Measurements from ENCODE around the gene DTX2. TPM values are rescaled to one million over a fixed set of nuclear protein-coding genes. Genes with fewer than 3 reads are reported as not detected.
"Not testable (repeated sequence)": the region's sequence is repeated elsewhere in the genome, so short reads cannot be mapped to it uniquely, and the experiment has no call there.

Gene DTX2
- total RNA-seq, 4 donors from 2014 or later, result 18.1 to 35.2 (median 25.3) TPM

DNA sequence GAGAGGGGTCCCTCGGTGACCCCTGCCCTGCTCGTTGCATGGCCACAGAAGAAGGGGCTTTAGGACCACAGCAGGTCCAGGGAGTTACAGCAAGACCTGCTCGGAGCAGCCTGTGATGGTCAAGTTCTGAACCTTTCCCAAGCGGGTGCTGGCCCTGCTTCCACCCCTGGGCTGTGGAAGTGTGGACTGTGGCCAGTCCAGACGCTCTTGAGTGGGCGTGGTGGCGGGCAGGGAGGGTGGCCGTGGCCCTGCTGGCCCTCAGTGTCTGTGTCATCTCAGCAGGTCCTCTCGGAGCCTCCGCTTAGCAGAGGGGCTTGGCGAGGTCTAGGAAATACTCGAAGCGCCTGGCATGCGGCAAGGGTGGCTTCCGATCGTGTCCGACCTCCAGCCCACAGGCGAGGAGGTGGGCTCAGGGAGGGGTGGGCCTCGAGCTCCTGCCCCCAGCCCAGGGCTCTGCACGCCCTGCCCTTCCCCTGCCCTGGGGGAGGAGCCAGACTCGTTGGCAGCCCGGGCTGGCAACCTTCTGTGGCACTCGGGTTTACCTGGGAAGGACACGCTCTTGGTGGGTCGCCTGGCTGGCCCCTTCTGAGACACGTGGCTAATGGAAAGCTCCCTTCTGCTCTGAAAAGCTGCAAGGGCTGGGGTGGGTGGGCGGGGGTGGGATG lies 36.5 kb downstream of the DTX2 start:
- H3K27ac ChIP-seq (replicated peaks in 1 of 4); H3K27me3 ChIP-seq; H3K9me3 ChIP-seq; H3K4me1 ChIP-seq; H3K4me3 ChIP-seq; intact Hi-C loops (cut with DNase I); DNase-seq (ENCODE audit: extremely low spot score): not testable (repeated sequence)
- no CpG with 5 or more reads among the region's 27 CpGs for WGBS
- peaks cover 7 to 38% (median 15%) of the 10 kb centered on the region in 4 donors for H3K36me3 ChIP-seq

DNA sequence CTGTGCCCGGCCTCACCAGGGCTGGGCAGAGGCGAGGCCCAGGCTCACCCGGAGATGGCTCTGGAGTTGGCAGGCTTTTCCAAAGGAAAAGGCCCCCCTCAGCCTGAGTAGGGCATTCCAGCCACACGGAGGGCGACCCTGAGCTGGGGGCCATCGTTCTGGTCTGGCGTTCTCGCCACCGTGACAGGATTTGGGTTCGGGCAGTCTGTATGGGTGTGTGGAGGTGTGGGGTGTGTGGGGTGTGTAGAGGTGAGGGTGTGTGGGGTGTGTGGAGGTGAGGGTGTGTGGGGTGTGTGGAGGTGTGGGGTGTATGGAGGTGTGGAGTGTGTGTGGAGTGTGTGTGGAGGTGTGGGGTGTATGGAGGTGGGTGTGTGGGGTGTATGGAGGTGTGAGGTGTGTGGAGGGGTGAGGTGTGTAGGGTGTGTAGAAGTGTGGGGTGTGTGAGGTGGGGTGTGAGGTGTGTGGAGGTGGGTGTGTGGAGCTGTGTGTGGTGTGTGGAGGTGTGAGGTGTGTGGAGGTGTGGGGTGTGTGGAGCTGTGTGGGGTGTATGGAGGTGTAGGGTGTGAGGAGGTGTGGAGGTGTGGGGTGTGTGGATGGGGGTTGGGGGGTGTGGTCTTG lies 37.2 kb downstream of the DTX2 start:
- WGBS, result 100% methylated on average over 5 of the region's 10 CpGs
- H3K27ac ChIP-seq (replicated peaks in 1 of 4); intact Hi-C loops (cut with DNase I): not testable (repeated sequence)

DNA sequence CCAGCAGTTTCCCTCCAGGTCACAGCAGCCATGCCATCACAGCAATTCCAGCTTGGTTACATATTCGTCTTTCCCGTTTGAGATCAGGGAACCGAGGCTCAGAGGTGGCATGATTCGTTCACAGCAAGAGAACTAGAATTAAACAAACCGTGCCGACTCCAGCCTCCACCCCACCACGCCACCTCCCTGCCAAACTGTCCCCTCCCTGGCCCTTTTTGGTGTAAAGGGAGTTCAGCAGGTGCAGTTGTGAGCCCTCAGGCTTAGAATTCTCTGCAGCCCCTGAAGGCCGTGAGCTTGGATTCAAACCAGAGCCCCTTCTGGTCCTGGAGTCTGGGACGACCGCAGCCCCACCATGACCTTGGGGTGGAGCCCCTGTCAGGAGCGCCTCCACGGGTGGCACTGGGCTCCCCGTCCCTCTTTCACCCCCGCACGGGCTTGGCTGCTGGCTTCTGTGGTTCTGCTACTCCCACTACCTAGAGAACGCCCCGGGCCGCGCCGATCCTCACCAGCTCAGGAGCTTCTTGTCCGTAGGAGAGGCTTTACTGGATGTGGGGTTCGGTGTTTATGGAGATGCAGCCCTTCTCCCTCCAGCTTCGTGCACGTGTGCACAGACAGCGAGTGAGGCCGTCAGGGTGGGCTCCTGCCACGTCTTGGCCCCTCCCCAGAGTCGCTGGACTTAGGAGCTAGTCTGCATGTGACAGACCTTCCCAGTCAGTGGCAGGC lies 37.9 kb downstream of the DTX2 start:
- H3K4me1 ChIP-seq; intact Hi-C loops (cut with DNase I); H3K4me3 ChIP-seq; DNase-seq (ENCODE audit: extremely low spot score); H3K27me3 ChIP-seq; H3K9me3 ChIP-seq; H3K27ac ChIP-seq (replicated peaks in 1 of 4): not testable (repeated sequence)
- peaks cover 7 to 39% (median 17%) of the 10 kb centered on the region in 4 donors for H3K36me3 ChIP-seq
- WGBS, result 76% methylated on average over 3 of the region's 28 CpGs

More for the DNA sequence above, 37.2 kb downstream of the DTX2 start:
- H3K9me3 ChIP-seq; H3K4me3 ChIP-seq; H3K4me1 ChIP-seq; DNase-seq (ENCODE audit: extremely low spot score); H3K27me3 ChIP-seq: not testable (repeated sequence)
- H3K36me3 ChIP-seq, result peaks cover 7 to 38% (median 17%) of the 10 kb centered on the region in 4 donors

DNA sequence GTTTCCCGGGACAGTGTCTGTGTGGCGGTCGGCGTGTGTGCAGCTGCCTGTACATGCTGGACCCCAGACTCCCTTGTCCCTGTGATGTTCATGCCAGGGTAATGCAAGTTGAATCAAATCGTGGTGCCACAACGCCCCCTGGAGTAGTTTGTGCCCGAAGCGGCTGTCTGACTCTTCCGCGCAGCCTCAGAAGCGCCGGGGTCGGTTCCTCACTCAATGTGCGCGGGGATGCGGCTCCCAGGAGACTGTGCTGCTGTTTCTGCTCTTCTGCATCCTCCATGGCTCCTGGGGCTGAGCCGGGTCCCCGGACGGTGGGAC lies 38.4 kb downstream of the DTX2 start:
- H3K27ac ChIP-seq (replicated peaks in 1 of 4); H3K27me3 ChIP-seq; H3K9me3 ChIP-seq; DNase-seq (ENCODE audit: extremely low spot score); H3K4me3 ChIP-seq; H3K4me1 ChIP-seq: not testable (repeated sequence)
- peaks cover 7 to 44% (median 22%) of the 10 kb centered on the region in 4 donors for H3K36me3 ChIP-seq
- no CpG with 5 or more reads among the region's 19 CpGs for WGBS
- intact Hi-C loops (cut with DNase I), result loop anchor here (10.0 kb wide), 1 partner anchor 495 kb away; no protein-coding TSS in a partner anchor

DNA sequence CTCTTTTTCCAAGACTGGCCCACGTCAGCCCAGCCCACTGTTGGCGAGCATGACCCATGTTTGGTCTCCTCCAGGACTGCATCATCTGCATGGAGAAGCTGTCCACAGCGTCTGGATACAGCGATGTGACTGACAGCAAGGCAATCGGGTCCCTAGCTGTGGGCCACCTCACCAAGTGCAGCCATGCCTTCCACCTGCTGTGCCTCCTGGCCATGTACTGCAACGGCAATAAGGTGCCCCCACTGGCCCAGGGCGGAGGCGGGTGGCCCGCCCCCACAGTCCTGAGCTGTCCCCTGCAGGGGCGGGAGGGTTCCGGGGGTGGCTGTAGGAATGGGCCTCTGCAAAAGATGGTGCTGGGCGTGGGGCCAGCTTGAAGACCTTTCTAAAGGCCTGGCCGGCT lies 40.7 kb downstream of the DTX2 start:
- WGBS, result 20% methylated on average over 1 of the region's 13 CpGs
- not testable (repeated sequence) for H3K4me3 ChIP-seq; H3K9me3 ChIP-seq; DNase-seq (ENCODE audit: extremely low spot score); H3K27ac ChIP-seq (replicated peaks in 1 of 4); H3K4me1 ChIP-seq; H3K27me3 ChIP-seq
- intact Hi-C loops (cut with DNase I), result loop anchor here (10.0 kb wide), 1 partner anchor 493 kb away; no protein-coding TSS in a partner anchor
- H3K36me3 ChIP-seq, result peaks cover 16 to 59% (median 38%) of the 10 kb centered on the region in 4 donors

DNA sequence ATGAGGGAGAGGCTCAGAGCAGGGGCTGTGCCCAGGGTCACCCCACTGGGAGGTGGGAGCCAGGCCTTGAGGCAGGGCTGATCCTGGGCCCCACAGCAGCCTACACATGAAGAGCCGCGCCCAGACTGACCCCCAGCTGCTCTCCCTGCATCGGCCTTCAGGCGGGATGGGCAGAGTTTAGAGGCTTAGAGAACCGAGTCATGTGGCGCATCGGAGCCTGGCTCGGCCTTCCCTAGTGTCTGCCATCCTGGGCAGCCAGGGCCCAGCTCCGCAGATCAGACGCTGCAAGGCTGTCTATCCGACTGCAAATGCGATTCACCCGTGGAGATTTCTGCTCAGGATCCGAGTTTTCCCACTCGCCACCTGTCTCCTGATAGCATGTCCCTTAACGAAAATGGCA lies 41.3 kb downstream of the DTX2 start:
- H3K9me3 ChIP-seq; DNase-seq (ENCODE audit: extremely low spot score); H3K4me3 ChIP-seq; H3K4me1 ChIP-seq; H3K27ac ChIP-seq (replicated peaks in 1 of 4); H3K27me3 ChIP-seq: not testable (repeated sequence)
- peaks cover 16 to 61% (median 38%) of the 10 kb centered on the region in 4 donors for H3K36me3 ChIP-seq
- intact Hi-C loops (cut with DNase I), result loop anchor here (10.0 kb wide), 1 partner anchor 492 kb away; no protein-coding TSS in a partner anchor
- WGBS, result 82% methylated on average over 8 of the region's 16 CpGs

DNA sequence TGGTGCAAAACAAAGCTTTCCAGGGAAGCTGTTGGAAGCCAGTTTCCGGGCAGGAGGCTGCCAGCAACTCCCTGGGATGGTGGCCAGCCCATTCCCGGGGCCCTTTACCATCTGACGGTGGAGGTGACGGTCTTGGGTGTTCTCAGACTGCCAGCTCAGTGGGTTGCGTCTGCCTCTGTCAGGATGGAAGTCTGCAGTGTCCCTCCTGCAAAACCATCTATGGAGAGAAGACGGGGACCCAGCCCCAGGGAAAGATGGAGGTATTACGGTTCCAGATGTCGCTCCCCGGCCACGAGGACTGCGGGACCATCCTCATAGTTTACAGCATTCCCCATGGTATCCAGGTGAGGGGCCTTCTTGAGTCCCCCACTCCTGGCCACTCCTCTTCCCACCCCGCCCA lies 41.7 kb downstream of the DTX2 start:
- not testable (repeated sequence) for H3K27ac ChIP-seq (replicated peaks in 1 of 4); H3K4me3 ChIP-seq; H3K27me3 ChIP-seq; H3K9me3 ChIP-seq; DNase-seq (ENCODE audit: extremely low spot score); H3K4me1 ChIP-seq
- H3K36me3 ChIP-seq, result peaks cover 16 to 58% (median 38%) of the 10 kb centered on the region in 4 donors
- intact Hi-C loops (cut with DNase I), result loop anchor here (10.0 kb wide), 1 partner anchor 492 kb away; no protein-coding TSS in a partner anchor
- 93% methylated on average over 10 of the region's 12 CpGs for WGBS

DNA sequence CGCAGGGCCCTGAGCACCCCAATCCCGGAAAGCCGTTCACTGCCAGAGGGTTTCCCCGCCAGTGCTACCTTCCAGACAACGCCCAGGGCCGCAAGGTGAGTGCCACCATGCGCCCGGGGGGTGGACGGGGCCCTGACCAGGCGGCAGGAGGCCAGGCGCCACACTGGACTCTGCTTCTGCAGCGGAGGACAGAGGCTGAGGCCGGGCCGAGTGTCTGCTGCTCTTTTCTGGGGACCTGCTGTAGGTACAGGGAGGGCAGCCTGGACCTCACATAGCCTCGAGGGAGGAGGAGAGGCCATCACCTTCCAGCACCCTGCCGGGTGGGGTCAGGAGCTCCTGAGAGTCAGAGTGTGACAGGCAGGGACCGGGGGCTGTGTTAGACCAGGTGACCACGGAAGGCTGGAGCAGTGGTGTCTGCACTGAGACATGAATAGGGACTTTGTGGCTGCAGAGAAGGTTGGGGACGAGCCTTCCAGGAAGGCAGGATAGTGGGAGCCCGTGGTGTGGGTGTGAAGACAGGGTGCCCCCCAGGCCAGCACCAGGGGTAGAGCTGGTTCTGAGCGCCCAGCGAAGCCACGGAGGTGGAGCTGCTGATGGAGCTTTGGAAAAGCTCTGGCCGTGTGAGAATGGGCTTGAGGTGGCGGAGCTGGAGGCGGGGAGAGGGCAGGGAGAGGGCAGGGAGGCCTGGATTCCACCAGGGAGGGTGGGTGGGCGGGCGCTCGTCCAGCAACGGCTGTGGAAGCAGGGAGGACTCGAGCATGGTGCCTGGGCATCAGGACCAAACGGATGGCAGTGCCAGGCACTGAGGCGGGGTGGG lies 43.0 kb downstream of the DTX2 start:
- H3K4me3 ChIP-seq; H3K9me3 ChIP-seq; H3K27ac ChIP-seq (replicated peaks in 1 of 4); H3K27me3 ChIP-seq; H3K4me1 ChIP-seq; DNase-seq (ENCODE audit: extremely low spot score): not testable (repeated sequence)
- WGBS, result 88% methylated on average over 17 of the region's 33 CpGs
- H3K36me3 ChIP-seq, result peaks cover 16 to 56% (median 38%) of the 10 kb centered on the region in 4 donors
- intact Hi-C loops (cut with DNase I), result loop anchor here (10.0 kb wide), 1 partner anchor 490 kb away; no protein-coding TSS in a partner anchor

Measured in esophagus muscularis mucosa (tissue), 4 donors.